GM19455 (cell line): Measurements from ENCODE around the gene CDO1.

ENCODE experiments used
- ATAC-seq: cut with Tn5 transposase; IDR thresholded peaks from one replicate; pipeline ENCODE4 v1.9.1; 2021; ENCODE audit not compliant: unreplicated experiment

CDO1 gene

DNA sequence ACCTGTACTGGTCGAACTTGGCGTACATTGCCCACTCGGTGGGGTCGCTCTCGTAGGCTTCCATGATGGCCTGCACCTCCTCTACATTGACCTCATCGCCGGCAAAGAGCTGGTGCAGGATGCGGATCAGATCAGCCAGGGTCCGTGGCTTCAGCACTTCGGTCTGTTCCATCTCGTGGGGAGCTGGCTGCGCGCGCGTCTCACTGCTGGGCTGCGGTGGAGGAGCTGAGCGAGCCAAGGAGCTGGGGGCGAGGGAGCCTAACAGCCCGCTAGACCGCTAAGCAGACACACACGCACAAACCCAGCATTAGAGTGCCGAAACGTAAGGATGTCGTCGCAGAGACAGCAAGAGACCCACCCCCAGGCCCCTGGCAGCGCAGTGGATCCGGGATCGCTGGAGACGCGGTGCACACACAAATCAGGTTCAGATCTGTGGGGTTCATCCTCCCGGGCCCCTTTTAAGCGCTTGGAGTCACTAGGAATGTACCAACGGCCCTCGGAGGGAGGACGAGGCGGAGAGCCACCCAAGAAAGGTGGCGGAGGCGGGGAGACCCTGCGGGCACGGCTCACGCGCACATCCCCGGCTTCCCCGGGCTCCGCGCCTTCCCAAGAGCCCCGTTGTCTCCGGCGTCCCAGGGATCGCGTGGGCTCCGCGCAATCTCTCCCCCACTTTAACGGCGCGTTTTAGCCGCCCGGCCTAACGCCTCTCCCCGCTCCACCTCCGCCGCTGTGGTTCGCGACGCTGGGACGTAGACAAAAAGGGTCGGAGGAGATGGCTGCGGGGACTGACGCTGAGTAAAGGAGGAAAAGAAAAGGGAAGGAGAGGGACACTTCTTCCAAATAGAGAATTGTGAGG lies at the start of gene CDO1:
Gene CDO1, minus strand, starts transcription at position 434 of the 856 bp plus-strand sequence. Its CDS starts 262 bp downstream, at position 172.
- no peak for ATAC-seq

DNA sequence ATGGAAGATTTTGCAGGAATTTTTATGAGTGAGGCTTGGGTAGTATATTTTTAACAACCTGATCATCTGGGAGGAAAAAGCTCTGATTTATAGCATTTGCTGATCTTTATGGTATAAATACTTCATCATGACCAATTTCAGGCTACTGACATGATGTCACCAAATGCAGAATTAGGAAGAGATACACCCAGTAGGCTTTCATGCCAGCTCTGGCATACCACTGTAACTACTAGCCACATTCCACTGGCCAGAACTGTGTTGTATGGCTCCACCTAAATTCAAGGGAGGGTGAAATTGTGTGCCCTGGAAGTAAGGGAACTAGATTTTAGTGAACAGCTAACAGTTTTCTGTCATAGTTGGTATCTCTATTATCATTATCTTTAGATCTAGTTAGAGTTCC lies 42.9 kb upstream of the CDO1 start:
- ATAC-seq: no peak

DNA sequence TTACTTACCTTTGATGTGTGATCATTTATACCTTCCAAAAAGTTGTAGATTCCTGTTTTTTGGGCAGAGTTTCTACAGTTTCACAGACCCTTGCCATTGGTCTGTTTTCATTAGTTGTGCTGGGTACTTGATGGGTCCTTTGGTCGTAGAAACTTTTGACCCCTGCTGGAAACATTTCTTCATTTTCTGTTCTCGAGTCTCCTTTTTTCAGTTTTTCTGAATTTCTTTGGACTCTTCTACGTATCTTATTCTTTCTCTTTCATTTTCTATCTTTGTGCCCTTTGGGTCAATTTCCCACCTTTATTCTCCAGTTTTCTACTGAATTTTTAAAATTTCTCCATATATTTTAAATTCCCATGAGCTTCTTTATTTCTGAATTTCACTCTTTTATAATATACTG lies 41.9 kb upstream of the CDO1 start:
- no peak for ATAC-seq

DNA sequence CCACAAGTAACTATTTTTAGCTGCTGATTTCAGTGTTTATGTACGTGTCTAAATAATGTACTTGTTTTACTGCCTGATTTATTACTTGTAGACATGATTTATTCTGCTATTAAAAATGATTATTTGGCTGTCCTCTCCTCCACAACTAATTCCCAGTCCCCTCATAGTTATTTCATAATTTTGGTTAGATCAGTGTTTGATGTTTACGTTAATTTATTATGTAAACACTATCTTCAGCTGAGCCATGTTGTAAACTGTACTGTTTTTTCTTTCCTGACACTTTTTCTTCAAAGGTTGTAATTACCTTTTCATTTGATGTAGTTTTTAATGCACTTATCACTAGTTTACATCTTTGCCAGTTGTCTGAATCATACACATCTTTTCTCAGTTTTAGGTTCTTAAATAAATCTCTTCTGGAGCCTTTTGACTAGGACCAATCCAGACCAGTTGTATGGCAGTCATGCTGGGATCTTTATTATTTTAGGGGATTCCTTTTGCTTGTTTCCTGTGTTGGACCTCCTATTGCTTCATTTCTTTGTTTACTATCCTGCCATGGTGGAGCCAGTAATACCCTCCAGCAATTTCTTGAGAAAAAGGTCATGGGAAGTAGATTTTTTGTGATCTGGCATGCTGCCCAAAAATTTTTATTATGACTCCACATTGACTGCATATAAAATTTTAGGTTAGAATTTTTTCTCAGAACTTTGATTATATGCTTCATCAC lies 41.3 kb upstream of the CDO1 start:
- ATAC-seq: no peak

DNA sequence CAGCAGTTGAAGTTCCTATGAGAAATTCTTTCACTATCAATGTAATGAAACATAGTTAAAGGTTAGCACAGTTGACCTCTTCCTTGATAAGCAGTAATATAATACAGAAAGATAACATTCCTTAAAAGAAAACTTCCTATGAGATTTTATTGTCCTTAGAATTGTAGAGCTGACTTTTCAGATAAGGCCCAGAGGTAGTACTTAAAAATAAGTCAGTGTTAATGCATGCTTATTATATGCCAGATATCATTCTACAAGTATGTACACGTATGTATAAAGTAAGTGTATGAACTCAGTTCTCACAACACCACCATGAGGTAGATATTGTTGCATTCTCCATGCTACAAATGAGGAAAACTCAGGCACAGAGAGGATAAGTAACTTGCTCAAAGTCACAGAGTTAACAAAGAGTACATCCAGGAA lies 40.6 kb upstream of the CDO1 start:
- ATAC-seq: no peak

DNA sequence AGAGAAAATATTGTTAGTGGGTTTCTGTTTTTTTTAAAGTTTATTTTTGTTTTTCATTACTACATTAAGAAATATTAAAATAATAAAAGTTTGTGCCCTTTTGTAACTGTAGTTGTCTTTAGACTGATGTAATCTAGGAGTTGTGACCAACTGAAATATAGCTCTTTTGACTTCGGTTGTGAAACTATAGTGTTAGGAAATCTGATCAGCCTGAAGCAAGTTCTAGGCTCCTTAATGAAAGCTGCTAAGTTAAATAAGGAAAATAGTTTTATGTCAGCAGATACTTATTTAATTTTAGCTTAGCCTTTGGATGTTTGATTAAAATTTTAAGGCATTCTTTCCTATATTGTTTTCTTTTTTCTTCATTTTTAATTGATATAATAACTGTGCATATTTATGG lies 39.5 kb upstream of the CDO1 start:
- ATAC-seq: no peak

DNA sequence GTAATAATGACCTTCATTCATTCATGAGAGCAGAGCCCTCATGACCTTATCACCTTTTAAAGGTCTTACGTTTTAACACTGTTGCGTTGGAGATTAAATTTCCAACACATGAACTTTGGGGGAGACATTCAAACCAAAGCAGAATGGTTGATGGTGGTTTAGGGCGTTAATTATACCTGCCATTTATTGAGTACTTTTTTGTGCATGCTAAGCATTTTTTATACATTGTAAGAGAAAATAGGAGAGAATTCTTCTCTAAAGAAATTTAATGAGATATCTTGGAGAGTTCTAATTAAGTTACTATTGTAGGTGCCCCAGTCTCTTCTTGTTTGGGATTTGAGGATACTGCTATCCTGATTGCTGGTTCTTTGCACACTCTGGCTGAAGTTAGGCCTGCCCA lies 37.7 kb upstream of the CDO1 start:
- no peak for ATAC-seq

DNA sequence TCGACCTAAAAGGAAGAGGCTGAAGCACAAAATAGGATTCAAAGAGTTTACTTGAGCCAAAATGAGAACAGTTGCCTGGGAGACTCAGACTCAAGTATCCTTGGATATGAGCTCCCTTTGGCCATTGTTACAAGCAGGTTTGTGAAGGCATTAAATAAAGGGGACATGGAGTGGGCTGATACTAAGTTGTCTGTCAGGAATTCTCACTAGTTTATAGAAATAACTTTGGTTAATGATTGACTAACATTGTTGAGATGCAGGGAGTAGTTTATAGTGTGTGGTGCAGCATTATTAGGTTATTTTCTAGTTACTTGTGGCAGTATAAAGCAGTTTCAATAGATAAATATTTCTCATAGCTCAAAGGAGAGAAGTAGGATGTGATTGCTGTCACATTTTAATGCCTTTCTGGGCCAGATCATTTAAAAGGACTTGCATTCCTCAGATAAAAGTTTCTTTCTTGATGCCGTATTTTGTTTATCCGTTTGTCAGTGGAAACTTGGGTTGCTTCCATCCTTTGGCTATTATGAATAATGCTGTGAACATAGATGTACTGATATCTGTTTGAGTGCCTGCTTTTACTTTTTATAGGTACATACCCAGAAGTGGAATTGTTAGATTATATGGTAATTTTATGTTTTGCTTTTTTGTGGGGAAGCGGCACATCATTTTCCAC lies 34.4 kb upstream of the CDO1 start:
- ATAC-seq: no peak

DNA sequence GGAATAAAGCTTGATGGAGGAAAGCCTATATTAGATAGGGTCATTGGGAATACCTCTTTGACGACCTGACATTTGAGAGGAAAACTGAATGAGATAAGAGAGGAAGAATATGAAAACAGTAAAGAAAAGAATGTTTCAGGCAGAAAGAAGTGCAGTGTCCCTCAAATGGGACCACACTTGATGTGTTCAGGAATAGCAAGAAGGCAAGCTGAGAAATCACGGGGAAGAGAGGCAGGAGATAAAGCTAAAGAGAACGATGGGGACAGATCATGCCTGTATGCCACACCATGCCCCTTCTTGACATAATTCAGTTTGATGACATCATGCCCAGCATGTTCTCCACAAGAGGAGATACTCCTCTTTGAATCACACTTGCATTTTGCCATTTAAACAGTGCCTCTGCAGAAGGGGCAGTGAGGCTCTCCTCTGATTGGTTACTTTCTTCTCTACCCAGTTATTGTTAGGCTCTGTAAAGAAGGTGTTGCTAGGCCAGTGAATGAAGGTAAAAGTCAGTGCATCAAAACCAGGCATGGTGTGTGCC lies 32.9 kb upstream of the CDO1 start:
- ATAC-seq: no peak

DNA sequence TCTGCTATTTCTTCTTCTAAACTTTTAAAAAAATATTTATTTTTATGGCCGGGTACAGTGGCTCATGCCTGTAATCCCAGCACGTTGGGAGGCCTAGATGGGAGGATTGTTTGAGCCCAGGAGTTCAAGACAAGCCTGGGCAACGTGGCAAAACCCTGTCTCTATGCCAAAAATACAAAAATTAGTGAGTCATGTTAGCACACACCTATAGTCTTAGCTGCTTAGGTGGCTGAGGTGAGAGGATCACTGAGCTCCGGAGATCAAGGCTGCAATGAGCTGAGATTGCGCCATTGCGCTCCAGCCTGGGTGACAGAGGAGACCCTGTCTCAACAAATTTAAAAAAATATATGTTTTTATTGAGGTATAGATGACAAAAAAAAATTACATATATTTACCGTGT lies 30.8 kb upstream of the CDO1 start:
- no peak for ATAC-seq

DNA sequence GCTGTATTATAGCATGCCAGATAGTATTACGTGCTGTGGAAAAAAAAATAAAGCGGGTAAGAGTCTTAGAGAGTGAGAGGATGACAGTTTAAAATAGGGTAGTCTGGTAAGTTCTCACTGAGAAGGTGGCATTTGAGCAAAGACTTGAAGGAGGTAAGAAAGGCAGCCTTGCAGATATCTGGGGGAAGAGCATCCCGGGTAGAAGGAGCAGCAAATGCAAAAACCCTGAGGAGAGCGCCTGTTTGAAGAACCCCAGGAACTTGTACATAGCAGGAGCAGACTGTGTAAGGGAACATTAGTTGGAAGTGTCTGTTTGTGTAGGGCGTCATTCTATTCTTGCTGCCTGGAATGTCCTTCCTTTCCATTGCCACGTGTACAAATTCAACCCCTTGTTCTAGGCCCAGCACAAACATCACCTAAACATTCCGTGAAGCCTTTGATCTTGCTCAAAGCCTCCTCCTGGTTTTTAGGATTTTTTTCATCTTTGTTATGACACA lies 27.9 kb upstream of the CDO1 start:
- no peak for ATAC-seq

DNA sequence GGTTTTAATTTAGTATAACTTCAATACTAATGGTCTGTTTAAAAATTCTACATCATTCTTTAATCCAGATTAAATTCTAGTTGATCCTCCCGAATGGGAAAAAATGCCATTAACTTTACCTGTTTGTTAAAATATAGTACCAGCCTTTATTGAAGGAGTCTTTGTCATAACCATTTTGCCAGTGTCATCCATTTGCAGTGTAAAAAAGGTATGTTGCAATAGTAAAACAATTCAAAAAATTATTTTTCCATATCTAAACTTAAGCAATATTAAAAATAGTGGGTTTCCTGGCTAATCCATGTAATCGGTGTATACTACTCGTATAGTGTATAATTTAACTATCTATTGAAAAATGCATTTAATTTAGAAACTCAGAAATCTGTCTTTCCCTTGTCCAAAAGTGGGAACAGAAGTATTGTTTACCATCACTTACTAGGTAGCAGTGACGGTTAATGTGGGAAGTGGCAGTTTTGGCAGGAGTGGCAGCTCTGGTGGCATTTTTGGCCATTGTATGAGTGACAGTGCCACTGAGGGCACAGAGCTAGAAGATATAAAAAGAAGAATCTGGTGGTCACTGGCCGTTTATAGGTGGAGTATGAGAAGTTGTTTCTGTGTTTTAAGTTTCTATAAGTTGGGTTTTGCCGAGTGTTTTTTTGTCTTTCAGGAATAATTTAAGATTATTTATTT lies 27.1 kb upstream of the CDO1 start:
- ATAC-seq: no peak

DNA sequence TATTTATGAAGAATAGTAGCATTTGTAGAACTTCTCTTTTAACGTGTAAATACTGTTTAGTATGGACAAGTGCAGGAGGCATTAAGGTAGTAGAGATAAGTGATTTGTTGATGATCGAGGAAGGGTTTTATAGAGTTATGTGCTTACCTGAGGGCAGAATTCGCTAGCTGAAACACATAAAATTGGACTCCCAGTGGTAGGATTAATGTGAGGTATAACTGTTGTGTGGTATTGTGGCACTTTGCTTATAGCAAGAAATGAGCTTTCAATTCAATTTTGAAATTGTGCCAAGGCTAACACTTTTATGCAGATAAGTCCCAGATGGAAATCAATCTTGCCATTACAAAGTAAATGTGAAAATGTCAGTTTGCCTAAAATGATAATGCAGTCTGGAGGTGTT lies 26.5 kb upstream of the CDO1 start:
- ATAC-seq: no peak

DNA sequence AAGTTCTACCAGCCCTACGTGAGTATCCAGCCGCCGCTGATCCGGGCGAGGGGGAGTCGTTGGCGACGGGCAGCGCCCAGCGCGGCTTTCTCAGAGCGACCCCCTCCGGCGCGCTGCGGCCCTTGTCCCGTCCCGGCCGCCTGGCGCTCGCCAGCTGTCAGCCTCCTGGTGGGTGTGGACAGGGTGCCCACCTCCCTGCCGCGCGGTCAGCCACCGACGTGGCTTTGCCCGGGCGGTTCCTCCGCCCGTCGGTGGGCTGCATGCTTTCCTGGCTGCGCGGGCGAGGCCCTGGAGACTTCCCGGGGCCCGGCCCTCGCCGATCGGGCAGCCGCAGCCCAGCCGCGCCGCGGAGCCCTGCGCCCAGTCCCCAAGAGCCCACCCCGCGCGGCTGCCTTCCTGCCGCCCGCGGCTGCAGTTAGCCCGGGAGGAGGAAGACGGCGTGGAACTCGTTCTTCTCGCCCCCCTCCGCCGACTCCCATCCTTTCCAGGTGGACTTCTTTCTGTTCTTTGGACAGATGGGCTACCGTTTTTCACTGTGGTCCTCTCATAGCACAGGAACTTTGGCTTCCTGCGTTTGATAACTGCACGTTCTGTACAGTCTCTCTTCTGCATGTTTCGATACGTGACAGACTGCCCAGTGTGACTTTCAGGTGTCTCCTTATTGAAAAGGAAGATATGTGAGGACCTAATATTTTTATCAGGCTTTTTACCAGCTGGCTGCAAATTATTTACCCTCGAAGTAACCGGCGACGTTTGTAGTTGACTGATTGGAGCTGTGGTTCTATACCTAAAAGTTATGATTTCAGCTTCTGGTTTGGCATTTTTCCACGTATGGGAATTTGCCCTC lies 25.9 kb upstream of the CDO1 start:
- peak; percentile 38 for ATAC-seq

DNA sequence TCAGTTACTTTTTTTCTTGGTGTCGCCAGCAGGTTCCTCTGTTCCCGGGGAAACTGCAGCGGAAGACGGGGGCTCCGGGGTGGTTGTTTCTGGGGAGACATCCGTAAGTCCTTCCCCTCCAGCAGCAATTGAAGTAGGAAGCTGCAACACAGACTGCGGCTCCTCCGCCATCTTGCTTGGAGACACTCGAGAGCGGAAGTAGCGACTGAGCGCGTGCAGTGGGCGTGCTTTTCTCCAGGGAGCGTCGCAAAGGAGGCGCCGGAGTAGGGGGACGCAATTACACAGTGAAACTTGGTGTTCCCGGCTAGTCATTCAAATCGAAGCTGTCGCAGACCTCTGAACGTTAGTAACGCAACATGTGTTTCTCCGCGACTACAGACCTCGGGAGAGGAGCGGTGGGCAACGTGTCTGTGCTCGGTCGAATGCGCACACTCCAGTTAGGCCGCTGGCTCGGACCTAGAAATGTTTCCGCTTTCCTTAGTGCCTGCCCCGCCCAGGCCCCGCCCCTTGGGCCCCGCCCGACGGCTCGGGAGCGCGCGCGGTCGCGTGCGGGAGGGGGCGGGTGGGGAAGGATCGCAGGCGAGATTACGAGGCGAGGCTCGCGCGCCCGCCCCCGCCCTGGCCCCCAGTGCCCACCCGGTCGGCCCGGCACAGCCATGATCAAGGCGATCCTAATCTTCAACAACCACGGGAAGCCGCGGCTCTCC lies 25.1 kb upstream of the CDO1 start, which contains the start of the genes AP3S1 and ATG12:
Gene AP3S1, plus strand, starts transcription at position 554 of the 707 bp plus-strand sequence. Its CDS starts 103 bp downstream, at position 657.
Gene ATG12, minus strand, starts transcription at position 184 of the 707 bp plus-strand sequence. Its CDS starts 13 bp downstream, at position 171.
- ATAC-seq: peak; percentile 90

DNA sequence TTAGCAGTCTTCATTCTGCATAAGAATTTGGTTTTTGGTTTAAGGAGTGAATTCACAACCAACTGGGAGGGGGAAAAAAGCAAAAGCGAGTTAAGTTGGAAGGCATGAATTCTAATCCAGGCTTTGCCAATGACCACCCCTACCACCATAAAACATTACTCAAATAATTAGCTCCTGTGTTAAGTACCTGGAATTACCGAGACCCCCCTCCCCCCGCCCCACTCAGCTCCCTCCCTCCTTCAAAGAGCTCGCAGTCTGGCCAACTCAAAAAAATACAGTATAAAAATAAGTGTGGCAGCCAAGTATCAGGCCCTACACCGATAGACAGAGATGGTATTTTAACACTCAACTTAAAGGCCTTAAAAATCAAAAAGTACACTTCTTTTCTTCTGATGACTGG lies 24.4 kb upstream of the CDO1 start:
- no peak for ATAC-seq

DNA sequence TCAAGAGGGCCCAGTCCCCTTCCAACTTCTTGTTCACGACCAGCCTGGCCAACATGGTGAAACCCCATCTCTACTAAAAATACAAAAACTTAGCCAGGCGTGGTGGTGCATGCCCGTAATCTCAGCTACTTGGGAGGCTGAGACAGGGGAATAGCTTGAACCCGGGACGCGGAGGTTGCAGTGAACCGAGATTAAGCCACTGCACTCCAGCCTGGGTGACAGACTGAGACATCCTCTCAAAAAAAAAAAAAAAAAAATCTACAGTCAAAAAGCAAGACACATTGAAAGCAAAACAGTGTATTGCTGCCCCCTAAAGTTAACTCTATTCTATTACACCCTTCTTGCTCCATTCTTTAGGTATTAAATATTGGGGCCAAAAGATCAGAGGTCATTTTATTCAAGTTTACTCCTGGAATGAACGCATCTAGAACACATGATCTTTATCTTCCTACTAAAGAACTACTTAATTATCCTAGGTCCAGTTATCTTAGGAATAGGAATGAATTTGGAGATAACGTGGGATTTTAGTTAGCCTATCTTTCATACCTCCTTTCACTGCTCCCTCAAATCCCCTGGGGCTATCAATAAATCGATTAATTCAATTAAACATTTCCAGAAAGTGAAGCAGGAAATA lies 22.5 kb upstream of the CDO1 start:
- no peak for ATAC-seq

DNA sequence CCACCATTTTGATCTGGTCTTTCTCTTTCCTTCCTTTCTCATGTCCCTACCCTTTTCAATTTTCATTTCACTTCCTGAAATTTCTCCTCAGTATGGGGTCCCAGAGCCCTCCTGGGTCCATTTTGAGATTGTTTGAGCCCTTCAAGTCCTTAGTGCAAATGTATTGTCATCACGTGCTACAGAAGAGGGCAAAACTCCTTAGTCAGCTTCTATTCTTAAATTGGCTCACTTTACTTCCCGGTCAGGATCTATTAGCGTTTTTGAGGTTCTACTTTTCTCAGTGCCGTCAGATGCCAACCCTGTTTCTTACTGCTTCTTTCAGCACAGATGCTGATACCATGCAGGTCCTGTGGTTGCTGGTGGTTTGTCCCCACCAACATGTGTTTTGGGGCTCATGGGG lies 19.0 kb upstream of the CDO1 start:
- no peak for ATAC-seq
